Measurements from ENCODE around the gene AVPR2.

AVPR2 gene

GRCh38 chrX:153927672-153927921, 23.1 kb downstream of the AVPR2 start:
- H3K4me3 ChIP-seq (ENCODE audit: low read depth, low read length): peak overlapping the region; percentile 85
- DNase-seq (ENCODE audit: low read depth): no peak
- TF ChIP-seq, protein P1, sequence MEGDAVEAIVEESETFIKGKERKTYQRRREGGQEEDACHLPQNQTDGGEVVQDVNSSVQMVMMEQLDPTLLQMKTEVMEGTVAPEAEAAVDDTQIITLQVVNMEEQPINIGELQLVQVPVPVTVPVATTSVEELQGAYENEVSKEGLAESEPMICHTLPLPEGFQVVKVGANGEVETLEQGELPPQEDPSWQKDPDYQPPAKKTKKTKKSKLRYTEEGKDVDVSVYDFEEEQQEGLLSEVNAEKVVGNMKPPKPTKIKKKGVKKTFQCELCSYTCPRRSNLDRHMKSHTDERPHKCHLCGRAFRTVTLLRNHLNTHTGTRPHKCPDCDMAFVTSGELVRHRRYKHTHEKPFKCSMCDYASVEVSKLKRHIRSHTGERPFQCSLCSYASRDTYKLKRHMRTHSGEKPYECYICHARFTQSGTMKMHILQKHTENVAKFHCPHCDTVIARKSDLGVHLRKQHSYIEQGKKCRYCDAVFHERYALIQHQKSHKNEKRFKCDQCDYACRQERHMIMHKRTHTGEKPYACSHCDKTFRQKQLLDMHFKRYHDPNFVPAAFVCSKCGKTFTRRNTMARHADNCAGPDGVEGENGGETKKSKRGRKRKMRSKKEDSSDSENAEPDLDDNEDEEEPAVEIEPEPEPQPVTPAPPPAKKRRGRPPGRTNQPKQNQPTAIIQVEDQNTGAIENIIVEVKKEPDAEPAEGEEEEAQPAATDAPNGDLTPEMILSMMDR (IDR thresholded peaks at IDR 0.05; ENCODE audit: low read depth, low read length, missing control alignments): no peak

- H3K4me3 ChIP-seq (ENCODE audit: low read depth, low read length): peak overlapping the region; percentile 85
- TF ChIP-seq, protein P1 (IDR thresholded peaks at IDR 0.05; ENCODE audit: low read depth, low read length, missing control alignments): no peak
- peak; percentile 92 for DNase-seq (ENCODE audit: low read depth)
These were observed 23.7 kb downstream of the AVPR2 start for GRCh38 chrX:153927922-153928760.

DNA sequence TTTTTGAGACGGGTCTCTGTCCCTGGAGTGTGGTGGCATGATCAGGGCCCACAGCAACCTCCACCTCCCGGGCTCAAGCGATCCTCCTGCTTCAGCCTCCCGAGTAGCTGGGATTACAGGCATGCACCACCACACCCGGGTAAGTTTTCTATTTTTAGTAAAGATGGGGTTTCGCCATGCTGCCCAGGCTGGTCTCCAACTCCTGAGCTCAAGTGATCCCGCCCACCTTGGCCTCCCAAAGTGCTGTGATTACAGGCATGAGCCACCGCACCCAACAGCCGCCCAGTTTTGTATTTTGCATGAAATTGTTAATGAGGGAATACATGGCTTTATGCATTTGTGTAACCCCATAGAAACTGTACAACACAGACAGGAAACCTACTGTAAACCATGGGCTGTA, 24.4 kb downstream of the AVPR2 start:
- H3K4me3 ChIP-seq (ENCODE audit: low read depth, low read length): peak overlapping the region; percentile 42

GRCh38 chrX:153929576-153929975, 25.1 kb downstream of the AVPR2 start:
- DNase-seq (ENCODE audit: low read depth): no peak

More for the DNA sequence above, 24.4 kb downstream of the AVPR2 start:
- TF ChIP-seq, protein P1 (IDR thresholded peaks at IDR 0.05; ENCODE audit: low read depth, low read length, missing control alignments): no peak
- DNase-seq (ENCODE audit: low read depth): no peak

GRCh38 chrX:153930011-153930910, 25.8 kb downstream of the AVPR2 start:
- DNase-seq (ENCODE audit: low read depth): no peak
- TF ChIP-seq, protein P1 (IDR thresholded peaks at IDR 0.05; ENCODE audit: low read depth, low read length, missing control alignments): no peak
- H3K4me3 ChIP-seq (ENCODE audit: low read depth, low read length): no peak overlapping the region

More at GRCh38 chrX:153929576-153929975, 25.1 kb downstream of the AVPR2 start:
- H3K4me3 ChIP-seq (ENCODE audit: low read depth, low read length): no peak overlapping the region
- TF ChIP-seq, protein P1 (IDR thresholded peaks at IDR 0.05; ENCODE audit: low read depth, low read length, missing control alignments): no peak

GRCh38 chrX:153931151-153931550, 26.7 kb downstream of the AVPR2 start:
- DNase-seq (ENCODE audit: low read depth): no peak
- H3K4me3 ChIP-seq (ENCODE audit: low read depth, low read length): no peak overlapping the region
- TF ChIP-seq, protein P1 (IDR thresholded peaks at IDR 0.05; ENCODE audit: low read depth, low read length, missing control alignments): no peak

All from GM12864 (cell line).